Measurements from ENCODE around the gene TMEM134. TPM values are rescaled to one million over a fixed set of nuclear protein-coding genes. Genes with fewer than 3 reads are reported as not detected.

The TMEM134 gene
- total and polyA plus RNA-seq, 10 of the 15 experiments (the other 5 are each of a cell fraction or from before 2014, with no cell fraction given): 1.6 to 93.8 (median 27.8) TPM

DNA sequence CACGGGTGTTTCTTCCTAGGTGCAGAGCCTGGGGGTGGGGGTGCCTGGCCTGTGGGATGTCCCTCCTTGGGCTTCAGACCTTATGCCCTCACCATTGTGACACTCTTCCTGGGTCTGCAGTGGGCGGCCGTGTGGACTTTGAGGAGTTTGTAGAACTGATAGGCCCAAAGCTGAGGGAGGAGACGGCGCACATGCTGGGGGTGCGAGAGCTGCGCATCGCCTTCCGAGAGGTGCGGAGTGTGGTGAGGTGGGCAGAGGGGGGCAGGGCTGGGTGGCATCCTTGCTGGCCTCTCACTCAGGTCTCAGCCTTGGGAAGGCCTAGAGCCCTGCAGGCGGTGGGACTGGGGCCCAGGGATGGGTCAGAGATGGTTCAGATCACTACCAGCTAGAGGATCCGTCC lies 11.6 kb downstream of the TMEM134 start:
- Histone ChIP-seq H3K27me3 (replicated peaks in 1 of 2; ENCODE audit: control insufficient read depth in 2 of 2, insufficient read depth in 2 of 2, low read length in 1 of 2) (no peaks in the 10 kb centered on the region), H3K27ac (ENCODE audit: control insufficient read depth, insufficient read depth) (no peak overlapping the region), H3K79me2 (ENCODE audit: control insufficient read depth, insufficient read depth, low read length) (no peaks in the 10 kb centered on the region), H2AFZ (ENCODE audit: control insufficient read depth, low read depth, low read length) (no peak overlapping the region), H3K9me3 (replicated peaks; ENCODE audit: control insufficient read depth, insufficient read depth, low read length) (no peaks in the 10 kb centered on the region), H3K4me3 (no peak overlapping the region), H3K9ac (ENCODE audit: control insufficient read depth, insufficient read depth, low read length) (no peak overlapping the region), H3K4me2 (ENCODE audit: control insufficient read depth, insufficient read depth) (no peak overlapping the region), H4K20me1 (ENCODE audit: control insufficient read depth, insufficient read depth) (no peaks in the 10 kb centered on the region), H3K4me1 (ENCODE audit: control insufficient read depth, insufficient read depth, low read length) (peaks cover 19% of the 10 kb centered on the region), H3K36me3 (ENCODE audit: control insufficient read depth in 2 of 2, insufficient read depth in 2 of 2, low read length in 1 of 2) (no peaks in the 10 kb centered on the region)
- ChIA-PET CTCF (interaction anchor here (1.5 kb wide), 1 partner anchor 11 kb away, joined by 4 read pairs; no protein-coding TSS in a partner anchor), SMC1A (ENCODE audit: uncharacterized antibody, unreplicated experiment) (interaction anchor here (2.2 kb wide), 1 partner anchor 11 kb away, joined by 7 read pairs; no protein-coding TSS in a partner anchor), POLR2A (interaction anchor here (1.3 kb wide), 1 partner anchor 10 kb away, joined by 3 read pairs; no protein-coding TSS in a partner anchor), RAD21 (ENCODE audit: unreplicated experiment) (no interaction called here)
- no TSS peak for BruUV-seq (replicated peaks)
- in situ Hi-C loops (cut with MboI): no loop called here
- 83% methylated on average over 11 of the region's 12 CpGs for WGBS (ENCODE audit: insufficient coverage, insufficient replicate concordance, low lambda C conversion rate, missing lambda C conversion rate)
- intact Hi-C loops (cut with micrococcal nuclease; ENCODE audit: unreplicated experiment): no loop called here
- DNase-seq (ENCODE audit: low read depth, low spot score) (no peak), ATAC-seq (no peak), FAIRE-seq (no peak)
- TF ChIP-seq CEBPB (IDR thresholded peaks at IDR 0.05; ENCODE audit: borderline replicate concordance in 1 of 2, low read depth in 2 of 2, low read length in 2 of 2): no peak
- TF ChIP-seq, protein P1, sequence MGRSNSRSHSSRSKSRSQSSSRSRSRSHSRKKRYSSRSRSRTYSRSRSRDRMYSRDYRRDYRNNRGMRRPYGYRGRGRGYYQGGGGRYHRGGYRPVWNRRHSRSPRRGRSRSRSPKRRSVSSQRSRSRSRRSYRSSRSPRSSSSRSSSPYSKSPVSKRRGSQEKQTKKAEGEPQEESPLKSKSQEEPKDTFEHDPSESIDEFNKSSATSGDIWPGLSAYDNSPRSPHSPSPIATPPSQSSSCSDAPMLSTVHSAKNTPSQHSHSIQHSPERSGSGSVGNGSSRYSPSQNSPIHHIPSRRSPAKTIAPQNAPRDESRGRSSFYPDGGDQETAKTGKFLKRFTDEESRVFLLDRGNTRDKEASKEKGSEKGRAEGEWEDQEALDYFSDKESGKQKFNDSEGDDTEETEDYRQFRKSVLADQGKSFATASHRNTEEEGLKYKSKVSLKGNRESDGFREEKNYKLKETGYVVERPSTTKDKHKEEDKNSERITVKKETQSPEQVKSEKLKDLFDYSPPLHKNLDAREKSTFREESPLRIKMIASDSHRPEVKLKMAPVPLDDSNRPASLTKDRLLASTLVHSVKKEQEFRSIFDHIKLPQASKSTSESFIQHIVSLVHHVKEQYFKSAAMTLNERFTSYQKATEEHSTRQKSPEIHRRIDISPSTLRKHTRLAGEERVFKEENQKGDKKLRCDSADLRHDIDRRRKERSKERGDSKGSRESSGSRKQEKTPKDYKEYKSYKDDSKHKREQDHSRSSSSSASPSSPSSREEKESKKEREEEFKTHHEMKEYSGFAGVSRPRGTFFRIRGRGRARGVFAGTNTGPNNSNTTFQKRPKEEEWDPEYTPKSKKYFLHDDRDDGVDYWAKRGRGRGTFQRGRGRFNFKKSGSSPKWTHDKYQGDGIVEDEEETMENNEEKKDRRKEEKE (IDR thresholded peaks at IDR 0.05): no peak
- no peak for TF ChIP-seq YBX1 (IDR thresholded peaks at IDR 0.05)

All from GM12878 (cell line).